Neural progenitor cell (in vitro differentiated cells): ENCODE measurements around the gene PARP6.

Experiments
- EZH2 ChIP-seq: fragments of 200-600 bp; sonication (generic); IDR thresholded peaks from 2 replicates; pipeline ENCODE4 v1.6.1; 2017; ENCODE audit warnings: antibody characterized with exemption, mild to moderate bottlenecking, moderate library complexity
- EZH2phosphoT487 ChIP-seq: fragments of 200-600 bp; sonication (generic); IDR thresholded peaks from 2 replicates; pipeline ENCODE4 v1.6.1; 2017; ENCODE audit warnings: antibody characterized with exemption
- TF ChIP-seq, protein P1 (sequence below): fragments of 200-600 bp; sonication (generic); IDR thresholded peaks from 2 replicates; pipeline ENCODE4 v1.5.1; 2017; ENCODE audit warnings: antibody characterized with exemption, mild to moderate bottlenecking

DNA sequence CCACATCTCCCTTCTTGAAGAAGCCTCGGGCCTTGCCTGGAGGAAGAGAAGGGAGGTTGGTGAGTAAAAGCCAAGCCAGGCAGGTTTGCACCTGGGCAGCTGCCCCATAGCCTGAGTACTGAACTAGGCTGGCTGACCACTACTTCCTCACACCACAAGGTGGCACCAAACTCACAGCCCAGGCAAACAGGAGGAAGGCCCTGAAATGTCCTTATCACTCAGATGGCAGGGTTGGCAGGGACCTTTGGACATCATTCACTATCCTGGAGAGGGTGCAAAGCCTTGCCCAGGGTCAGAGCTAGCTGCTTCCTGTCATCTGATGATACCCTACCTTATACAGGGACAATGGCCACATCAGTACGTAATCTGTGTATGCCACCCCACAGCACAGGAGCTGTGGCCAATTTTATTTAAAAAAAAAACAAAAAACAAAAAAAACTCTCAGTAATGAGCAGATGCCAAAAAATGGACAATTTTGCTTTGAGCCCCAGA lies 72.6 kb downstream of the PARP6 start:
- TF ChIP-seq, protein P1, sequence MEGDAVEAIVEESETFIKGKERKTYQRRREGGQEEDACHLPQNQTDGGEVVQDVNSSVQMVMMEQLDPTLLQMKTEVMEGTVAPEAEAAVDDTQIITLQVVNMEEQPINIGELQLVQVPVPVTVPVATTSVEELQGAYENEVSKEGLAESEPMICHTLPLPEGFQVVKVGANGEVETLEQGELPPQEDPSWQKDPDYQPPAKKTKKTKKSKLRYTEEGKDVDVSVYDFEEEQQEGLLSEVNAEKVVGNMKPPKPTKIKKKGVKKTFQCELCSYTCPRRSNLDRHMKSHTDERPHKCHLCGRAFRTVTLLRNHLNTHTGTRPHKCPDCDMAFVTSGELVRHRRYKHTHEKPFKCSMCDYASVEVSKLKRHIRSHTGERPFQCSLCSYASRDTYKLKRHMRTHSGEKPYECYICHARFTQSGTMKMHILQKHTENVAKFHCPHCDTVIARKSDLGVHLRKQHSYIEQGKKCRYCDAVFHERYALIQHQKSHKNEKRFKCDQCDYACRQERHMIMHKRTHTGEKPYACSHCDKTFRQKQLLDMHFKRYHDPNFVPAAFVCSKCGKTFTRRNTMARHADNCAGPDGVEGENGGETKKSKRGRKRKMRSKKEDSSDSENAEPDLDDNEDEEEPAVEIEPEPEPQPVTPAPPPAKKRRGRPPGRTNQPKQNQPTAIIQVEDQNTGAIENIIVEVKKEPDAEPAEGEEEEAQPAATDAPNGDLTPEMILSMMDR, result peak; percentile 88
- no peak for TF ChIP-seq EZH2phosphoT487
- no peak for TF ChIP-seq EZH2
